GM12865 (cell line): Measurements from ENCODE around the gene RNF2.

Experiments
- DNase-seq: peaks from one replicate; pipeline ENCODE4 v3.0.0; 2010; ENCODE audit warnings: low read depth
- H3K4me3 ChIP-seq: 2 replicates; pipeline ENCODE4 v1.5.1; 2011; ENCODE audit warnings: mild to moderate bottlenecking, low read depth, low read length, control low read depth
- CTCF ChIP-seq: IDR thresholded peaks from 2 replicates; pipeline ENCODE4 v1.5.1; 2011; ENCODE audit warnings: low read length, control low read depth, low read depth, inconsistent platforms; ENCODE audit not compliant: insufficient read depth; ENCODE audit errors: missing control alignments

The RNF2 gene

GRCh38 chr1:185087746-185088145 lies 42.4 kb downstream of the RNF2 start:
- H3K4me3 ChIP-seq: no peak overlapping the region
- no peak for TF ChIP-seq CTCF
- no peak for DNase-seq

GRCh38 chr1:185091480-185091879 lies 46.1 kb downstream of the RNF2 start:
- no peak for TF ChIP-seq CTCF
- H3K4me3 ChIP-seq: no peak overlapping the region
- DNase-seq: no peak

GRCh38 chr1:185094761-185095160 lies 49.4 kb downstream of the RNF2 start:
- no peak for DNase-seq
- H3K4me3 ChIP-seq: no peak overlapping the region
- no peak for TF ChIP-seq CTCF

- no peak overlapping the region for H3K4me3 ChIP-seq
- no peak for TF ChIP-seq CTCF
- no peak for DNase-seq
Observed at GRCh38 chr1:185096531-185096930, 51.2 kb downstream of the RNF2 start.

GRCh38 chr1:185104083-185104482 lies 58.7 kb downstream of the RNF2 start:
- TF ChIP-seq CTCF: no peak
- no peak overlapping the region for H3K4me3 ChIP-seq
- no peak for DNase-seq

GRCh38 chr1:185105121-185105520 lies 59.8 kb downstream of the RNF2 start:
- TF ChIP-seq CTCF: no peak
- DNase-seq: no peak
- no peak overlapping the region for H3K4me3 ChIP-seq

GRCh38 chr1:185108321-185108720 lies 63.0 kb downstream of the RNF2 start:
- no peak for DNase-seq
- no peak overlapping the region for H3K4me3 ChIP-seq
- TF ChIP-seq CTCF: no peak
